Measurements from ENCODE around the gene RNU1-2. TPM values are rescaled to one million over a fixed set of nuclear protein-coding genes. Genes with fewer than 3 reads are reported as not detected.
"Not testable (repeated sequence)": the region's sequence is repeated elsewhere in the genome, so short reads cannot be mapped to it uniquely, and the experiment has no call there.

RNU1-2 gene
- total RNA-seq, 1 donor from 2014 or later = under 0.01 TPM

DNA sequence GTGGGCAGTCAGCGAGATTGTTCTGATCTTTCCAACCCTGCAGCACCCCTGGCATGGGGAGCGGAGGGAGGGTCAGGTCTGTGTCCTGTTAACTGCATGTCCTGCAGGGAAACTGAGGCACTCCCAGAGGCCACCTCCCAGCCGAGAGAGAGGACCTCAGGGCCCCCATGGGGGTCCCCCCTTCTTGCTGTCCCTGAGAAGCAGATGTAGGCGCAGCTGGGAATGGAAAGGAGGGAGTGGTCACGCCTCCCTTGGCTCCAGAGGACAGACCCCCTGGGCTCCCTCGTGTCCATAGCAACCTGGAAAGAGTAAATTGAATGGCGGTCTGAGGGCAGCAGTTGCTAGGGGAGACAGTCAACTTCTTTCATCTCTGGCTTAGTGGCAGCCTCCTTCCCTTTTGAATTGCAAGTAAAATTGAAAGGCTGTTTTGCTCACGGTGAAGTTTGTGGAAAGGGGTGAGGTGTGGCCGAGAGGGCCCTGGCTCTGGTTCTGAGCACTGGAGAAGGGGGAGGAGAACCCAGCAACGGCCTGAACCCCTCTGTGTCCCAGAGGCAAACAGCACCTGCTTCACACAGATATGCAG is 30.8 kb downstream of the RNU1-2 start:
- DNase-seq (ENCODE audit: low read depth) = no peak
- H3K4me3 ChIP-seq (ENCODE audit: low read depth, low read length) = no peak overlapping the region
- no peaks in the 10 kb centered on the region for H3K36me3 ChIP-seq (ENCODE audit: control insufficient read depth, insufficient read depth, low read length)
- no peak for TF ChIP-seq CTCF (IDR thresholded peaks at IDR 0.05; ENCODE audit: insufficient read depth, low read length, poor library complexity, severe bottlenecking)
- no peaks in the 10 kb centered on the region for H3K27me3 ChIP-seq (ENCODE audit: control insufficient read depth, insufficient read depth, low read length)

DNA sequence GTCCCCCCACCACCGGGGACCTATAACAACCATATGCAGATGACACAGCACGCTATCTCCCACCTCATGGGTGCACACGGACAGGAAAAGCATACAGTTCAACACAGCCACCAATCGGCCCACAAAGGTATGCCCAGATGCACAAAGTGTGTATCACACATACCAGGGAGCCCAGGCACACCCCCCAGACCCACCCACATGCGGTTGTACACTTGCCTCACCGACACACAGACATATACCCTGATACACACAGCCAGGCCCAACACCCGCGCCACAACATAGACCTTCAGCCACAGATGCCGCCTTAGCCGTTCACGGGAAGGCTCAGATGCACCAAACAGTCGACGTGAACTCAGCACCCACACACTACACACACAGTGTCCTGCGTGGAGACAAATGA is 31.5 kb downstream of the RNU1-2 start:
- DNase-seq (ENCODE audit: low read depth) = no peak
- no peak for TF ChIP-seq CTCF (IDR thresholded peaks at IDR 0.05; ENCODE audit: insufficient read depth, low read length, poor library complexity, severe bottlenecking)
- Histone ChIP-seq H3K27me3 (ENCODE audit: control insufficient read depth, insufficient read depth, low read length) (no peaks in the 10 kb centered on the region), H3K4me3 (ENCODE audit: low read depth, low read length) (no peak overlapping the region), H3K36me3 (ENCODE audit: control insufficient read depth, insufficient read depth, low read length) (no peaks in the 10 kb centered on the region)

DNA sequence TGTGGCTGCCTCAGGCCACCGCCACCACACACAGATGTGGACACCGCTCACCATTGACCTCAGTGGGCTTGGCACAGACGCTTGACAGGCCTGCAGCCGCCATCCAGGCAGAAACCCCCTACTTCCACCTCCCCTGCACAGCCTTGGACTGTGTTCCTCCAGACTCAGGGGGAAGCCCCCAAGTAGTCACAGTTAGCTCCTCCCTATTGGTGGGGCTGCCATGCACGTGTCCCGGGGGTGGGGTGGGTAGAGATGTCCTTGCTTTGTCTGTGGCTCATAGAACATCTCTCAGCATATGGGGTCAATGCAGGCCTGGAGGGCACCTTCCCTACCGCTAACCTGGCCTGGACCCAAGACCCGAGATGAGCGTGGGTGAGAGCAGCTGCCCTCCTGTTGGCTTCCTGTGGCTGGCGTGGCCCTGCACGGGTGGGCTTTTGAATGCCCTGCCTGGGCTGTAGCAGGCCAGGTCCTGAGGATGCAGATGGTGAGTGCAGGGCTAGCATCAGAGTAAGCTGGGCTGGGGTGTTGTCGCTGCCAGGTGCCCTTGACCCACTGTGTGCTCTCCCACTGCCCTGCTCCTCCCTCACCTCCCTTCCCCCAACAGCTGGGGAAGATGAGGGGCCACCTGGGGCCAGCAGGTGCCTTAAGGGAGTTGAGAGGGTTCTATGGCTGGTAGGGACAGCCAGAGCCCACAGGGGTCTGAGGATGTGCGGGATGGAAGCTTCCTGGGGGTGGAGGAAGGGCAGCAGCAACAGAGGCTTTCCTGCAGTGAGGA is 32.1 kb downstream of the RNU1-2 start:
- TF ChIP-seq CTCF (IDR thresholded peaks at IDR 0.05; ENCODE audit: insufficient read depth, low read length, poor library complexity, severe bottlenecking) = no peak
- no peak for DNase-seq (ENCODE audit: low read depth)

DNA sequence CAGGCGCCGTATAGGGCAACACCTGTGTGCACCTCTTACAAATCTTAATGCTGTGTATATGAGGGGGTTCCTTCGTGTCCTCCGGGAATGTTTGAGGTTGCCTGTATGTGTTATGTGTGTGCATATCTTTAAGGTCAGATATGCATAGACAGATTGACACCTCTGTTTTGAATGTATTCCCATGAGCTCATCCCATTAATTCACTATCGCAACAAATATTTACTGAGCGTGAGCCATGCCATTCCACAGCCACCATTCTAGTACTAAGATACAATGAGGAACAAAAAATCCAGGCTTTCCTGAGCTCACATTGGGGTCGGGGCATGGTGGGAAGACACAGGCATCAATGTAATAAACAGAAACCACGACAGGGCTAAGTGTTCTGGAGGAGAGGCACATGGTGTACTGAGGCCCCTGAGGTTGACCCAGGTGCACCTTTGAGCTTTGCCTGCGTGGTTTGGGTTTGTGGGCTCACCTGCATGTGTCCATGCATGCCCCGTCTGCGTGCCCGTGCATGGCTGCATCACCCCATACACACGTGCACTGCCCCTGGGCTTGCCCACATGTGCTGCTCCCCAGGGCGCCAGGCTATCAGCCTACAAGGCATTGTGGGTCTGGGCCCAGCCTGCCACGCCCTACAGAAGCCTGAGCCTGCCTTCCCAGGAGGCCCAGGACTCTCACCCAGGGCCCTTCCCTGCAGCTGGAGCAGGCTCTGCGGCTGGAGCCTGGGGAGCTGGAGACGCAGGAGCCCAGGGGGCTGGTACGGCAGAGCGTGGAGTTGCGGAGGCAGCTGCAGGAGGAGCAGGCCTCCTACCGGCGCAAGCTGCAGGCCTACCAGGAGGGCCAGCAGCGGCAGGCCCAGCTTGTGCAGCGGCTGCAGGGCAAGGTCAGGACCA is 33.6 kb downstream of the RNU1-2 start:
- H3K36me3 ChIP-seq (ENCODE audit: control insufficient read depth, insufficient read depth, low read length); DNase-seq (ENCODE audit: low read depth); H3K27me3 ChIP-seq (ENCODE audit: control insufficient read depth, insufficient read depth, low read length); H3K4me3 ChIP-seq (ENCODE audit: low read depth, low read length): not testable (repeated sequence)

More for the DNA sequence above, 32.1 kb downstream of the RNU1-2 start:
- H3K27me3 ChIP-seq (ENCODE audit: control insufficient read depth, insufficient read depth, low read length) = no peaks in the 10 kb centered on the region
- H3K4me3 ChIP-seq (ENCODE audit: low read depth, low read length) = no peak overlapping the region
- no peaks in the 10 kb centered on the region for H3K36me3 ChIP-seq (ENCODE audit: control insufficient read depth, insufficient read depth, low read length)

GRCh38 chr1:16931206-16931934 is 35.6 kb downstream of the RNU1-2 start:
- H3K36me3 ChIP-seq (ENCODE audit: control insufficient read depth, insufficient read depth, low read length); DNase-seq (ENCODE audit: low read depth); H3K4me3 ChIP-seq (ENCODE audit: low read depth, low read length); H3K27me3 ChIP-seq (ENCODE audit: control insufficient read depth, insufficient read depth, low read length): not testable (repeated sequence)

DNA sequence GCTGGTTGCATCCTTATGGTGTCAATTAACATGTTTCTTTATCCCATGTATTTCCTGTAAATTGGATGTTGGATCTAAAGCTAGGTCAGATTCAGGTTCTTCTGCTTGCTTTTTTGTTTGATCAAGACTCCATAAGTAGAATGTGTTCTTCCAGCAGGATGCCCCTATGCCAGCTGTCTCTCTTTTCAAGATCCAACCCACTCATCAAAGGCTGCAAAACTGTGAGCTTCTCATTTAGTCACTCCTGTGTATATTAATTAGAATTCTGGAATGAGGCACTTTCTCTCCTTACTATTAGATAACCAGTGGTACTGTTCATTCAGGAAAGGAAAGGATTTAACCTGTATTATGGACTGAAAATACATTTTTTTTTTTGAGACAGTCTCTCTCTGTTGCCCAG is 38.2 kb downstream of the RNU1-2 start:
- not testable (repeated sequence) for H3K36me3 ChIP-seq (ENCODE audit: control insufficient read depth, insufficient read depth, low read length)

GRCh38 chr1:16936580-16936979 is 40.8 kb downstream of the RNU1-2 start:
- not testable (repeated sequence) for H3K4me3 ChIP-seq (ENCODE audit: low read depth, low read length); DNase-seq (ENCODE audit: low read depth); H3K36me3 ChIP-seq (ENCODE audit: control insufficient read depth, insufficient read depth, low read length); H3K27me3 ChIP-seq (ENCODE audit: control insufficient read depth, insufficient read depth, low read length)

More for the DNA sequence above, 38.2 kb downstream of the RNU1-2 start:
- H3K4me3 ChIP-seq (ENCODE audit: low read depth, low read length); H3K27me3 ChIP-seq (ENCODE audit: control insufficient read depth, insufficient read depth, low read length); DNase-seq (ENCODE audit: low read depth): not testable (repeated sequence)

Data from kidney epithelial cell (primary cell).